Measurements from ENCODE around the gene ARHGAP40. TPM values are rescaled to one million over a fixed set of nuclear protein-coding genes. Genes with fewer than 3 reads are reported as not detected.

The ARHGAP40 gene
- total and polyA plus RNA-seq, 2 of the 13 experiments (the other 11 are each of a cell fraction or from before 2014, with no cell fraction given) = 0.75 to 2.1 TPM

DNA sequence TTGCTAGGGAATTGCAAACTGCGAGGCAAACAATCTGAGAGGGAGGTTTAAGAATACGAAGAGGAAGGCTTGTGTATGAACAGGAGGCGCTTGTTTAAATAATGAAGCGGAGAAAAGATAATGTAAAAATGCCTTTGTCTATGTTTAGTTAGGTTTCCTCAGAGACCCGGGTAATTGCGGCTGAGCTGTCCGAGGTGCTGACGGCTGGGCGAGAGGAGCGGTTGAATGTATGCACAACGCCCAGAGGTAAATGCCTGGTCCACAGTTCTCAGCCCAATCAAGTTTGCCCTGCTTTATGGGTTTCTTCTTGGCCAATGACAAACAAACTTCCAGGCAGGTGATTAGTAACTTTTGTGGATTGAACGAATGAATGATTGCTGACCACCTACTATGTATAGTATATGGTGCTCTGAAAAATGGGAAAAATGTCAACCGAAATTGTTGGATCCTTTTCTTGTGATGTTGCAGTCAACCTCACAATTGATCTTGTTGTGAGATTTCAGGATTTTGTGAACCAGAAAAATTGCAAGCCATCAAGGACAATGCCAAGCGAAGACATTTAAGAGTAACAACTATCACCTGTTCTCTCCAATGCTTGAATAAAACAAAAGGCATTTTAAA lies 84.4 kb downstream of the ARHGAP40 start (continued):
- TF ChIP-seq, protein P1, sequence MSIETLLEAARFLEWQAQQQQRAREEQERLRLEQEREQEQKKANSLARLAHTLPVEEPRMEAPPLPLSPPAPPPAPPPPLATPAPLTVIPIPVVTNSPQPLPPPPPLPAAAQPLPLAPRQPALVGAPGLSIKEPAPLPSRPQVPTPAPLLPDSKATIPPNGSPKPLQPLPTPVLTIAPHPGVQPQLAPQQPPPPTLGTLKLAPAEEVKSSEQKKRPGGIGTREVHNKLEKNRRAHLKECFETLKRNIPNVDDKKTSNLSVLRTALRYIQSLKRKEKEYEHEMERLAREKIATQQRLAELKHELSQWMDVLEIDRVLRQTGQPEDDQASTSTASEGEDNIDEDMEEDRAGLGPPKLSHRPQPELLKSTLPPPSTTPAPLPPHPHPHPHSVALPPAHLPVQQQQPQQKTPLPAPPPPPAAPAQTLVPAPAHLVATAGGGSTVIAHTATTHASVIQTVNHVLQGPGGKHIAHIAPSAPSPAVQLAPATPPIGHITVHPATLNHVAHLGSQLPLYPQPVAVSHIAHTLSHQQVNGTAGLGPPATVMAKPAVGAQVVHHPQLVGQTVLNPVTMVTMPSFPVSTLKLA (IDR thresholded peaks at IDR 0.05) = no peak
- TF ChIP-seq ZNF550 (CRISPR knock-in tag; IDR thresholded peaks at IDR 0.05; ENCODE audit: borderline replicate concordance) = no peak

DNA sequence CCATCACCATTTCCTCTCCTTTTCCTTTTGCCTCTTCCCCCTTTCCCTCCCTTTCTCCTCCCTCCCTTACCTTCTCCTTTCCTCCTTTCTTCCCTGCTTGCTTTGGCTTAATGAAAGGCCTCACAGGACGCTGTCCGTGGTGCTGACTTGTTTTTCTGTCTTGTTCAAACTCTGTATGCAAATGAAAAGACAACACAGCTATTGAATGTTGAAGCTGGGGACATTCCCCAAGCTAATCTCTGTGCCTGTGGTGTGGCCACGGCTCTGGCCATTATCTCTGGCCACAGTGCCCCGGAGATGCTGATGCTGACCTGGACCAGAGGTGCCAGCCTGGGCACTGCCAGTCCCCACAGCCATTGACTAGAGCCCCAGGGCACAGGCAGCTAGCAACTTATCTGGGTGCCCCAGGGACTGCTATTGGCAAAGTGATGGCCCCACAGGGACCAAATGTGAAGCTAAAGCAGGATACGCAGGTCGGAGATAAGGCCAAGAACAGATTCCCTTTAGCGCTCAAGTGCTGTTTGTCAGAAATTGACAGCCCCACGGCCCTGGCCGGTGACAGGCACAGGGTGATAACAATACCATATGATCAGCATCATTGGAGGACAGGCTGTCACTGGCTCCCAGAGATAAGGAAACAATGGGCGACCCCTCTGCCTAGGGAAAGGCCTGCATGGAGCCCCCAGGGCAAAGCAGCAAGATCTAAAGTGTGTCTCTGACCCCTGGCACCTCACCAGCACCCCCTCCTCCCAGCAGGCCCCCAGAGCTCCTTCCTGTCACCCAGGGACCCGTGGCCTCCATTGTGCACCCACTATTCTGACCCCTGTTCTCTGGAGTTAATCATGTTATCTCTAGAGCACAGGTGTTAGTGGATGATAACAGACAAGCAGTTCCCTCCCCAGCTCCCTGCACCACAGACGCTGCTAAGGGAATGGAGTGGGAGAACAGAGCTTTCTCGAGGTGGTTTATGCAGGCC lies 91.1 kb downstream of the ARHGAP40 start:
- Histone ChIP-seq H3K4me1 (ENCODE audit: insufficient read depth, low read length) (no peaks in the 10 kb centered on the region), H4K20me1 (ENCODE audit: insufficient read depth, low read length) (no peaks in the 10 kb centered on the region), H3K36me3 (replicated peaks in 1 of 2; ENCODE audit: control insufficient read depth in 1 of 2, insufficient read depth in 2 of 2, low read length in 2 of 2) (no peaks in the 10 kb centered on the region), H3K27ac (ENCODE audit: extremely low read length, insufficient read depth, low read length) (no peak overlapping the region), H3K9me3 (ENCODE audit: low read length) (no peaks in the 10 kb centered on the region), H3K79me2 (ENCODE audit: insufficient read depth, low read length) (no peaks in the 10 kb centered on the region), H3K4me2 (ENCODE audit: low read depth, low read length) (no peak overlapping the region), H3K9ac (ENCODE audit: insufficient read depth, low read depth, low read length) (no peak overlapping the region), H3K4me3 (replicated peaks in 1 of 3; ENCODE audit: insufficient read depth in 1 of 3, low read depth in 2 of 3, low read length in 3 of 3) (no peak overlapping the region), H3K27me3 (ENCODE audit: control insufficient read depth in 1 of 2, insufficient read depth in 2 of 2, low read length in 2 of 2) (peaks cover 0 to 13% of the 10 kb centered on the region in 2 experiments; a peak in 2 of 5 replicates), H2AFZ (ENCODE audit: low read length) (no peak overlapping the region)
- BruUV-seq (replicated peaks) = no TSS peak
- in situ Hi-C loops (cut with HindIII; ENCODE audit: extremely low pct_ligation_motif_present, low pct_unique_long_range_greater_than_20kb) = no loop called here
- ATAC-seq (peak; percentile 74), FAIRE-seq (peak; percentile 87), DNase-seq (ENCODE audit: low spot score) (peak; percentile 74)
- 16% methylated on average over 13 of the region's 13 CpGs for WGBS (ENCODE audit: low lambda C conversion rate)
- ChIA-PET POLR2A (no interaction called here), CTCF (ENCODE audit: low intra/inter-chr PET ratio, low total read pairs) (no interaction called here)
- intact Hi-C loops (cut with micrococcal nuclease; ENCODE audit: unreplicated experiment) = no loop called here
- TF ChIP-seq XBP1 (CRISPR knock-in tag; IDR thresholded peaks at IDR 0.05) (no peak), BRD4 (CRISPR knock-in tag; IDR thresholded peaks at IDR 0.05) (no peak), MAFK (conservative IDR thresholded peaks at IDR 0.05 in 1 of 2, IDR thresholded peaks at IDR 0.05 in 1 of 2; ENCODE audit: low read length in 2 of 2) (no peak), ZNF354B (CRISPR knock-in tag; IDR thresholded peaks at IDR 0.05) (0 out of 2 replicates have a peak, but pooled peaks have one; percentile 48), RXRB (CRISPR knock-in tag; IDR thresholded peaks at IDR 0.05; ENCODE audit: borderline replicate concordance) (peak; percentile 87), PCBP2 (optimal IDR thresholded peaks at IDR 0.05; ENCODE audit: low read depth, low read length, poor library complexity, severe bottlenecking) (peak; percentile 99), SNAI1 (CRISPR knock-in tag; IDR thresholded peaks at IDR 0.05; ENCODE audit: borderline replicate concordance) (no peak), MED13 (CRISPR knock-in tag; IDR thresholded peaks at IDR 0.05) (no peak), ZNF678 (CRISPR knock-in tag; IDR thresholded peaks at IDR 0.05) (0 out of 2 replicates have a peak, but pooled peaks have one; percentile 42), ZSCAN20 (CRISPR knock-in tag; IDR thresholded peaks at IDR 0.05; ENCODE audit: borderline replicate concordance) (no peak)
